ENCODE results near the gene NDN.

DNA sequence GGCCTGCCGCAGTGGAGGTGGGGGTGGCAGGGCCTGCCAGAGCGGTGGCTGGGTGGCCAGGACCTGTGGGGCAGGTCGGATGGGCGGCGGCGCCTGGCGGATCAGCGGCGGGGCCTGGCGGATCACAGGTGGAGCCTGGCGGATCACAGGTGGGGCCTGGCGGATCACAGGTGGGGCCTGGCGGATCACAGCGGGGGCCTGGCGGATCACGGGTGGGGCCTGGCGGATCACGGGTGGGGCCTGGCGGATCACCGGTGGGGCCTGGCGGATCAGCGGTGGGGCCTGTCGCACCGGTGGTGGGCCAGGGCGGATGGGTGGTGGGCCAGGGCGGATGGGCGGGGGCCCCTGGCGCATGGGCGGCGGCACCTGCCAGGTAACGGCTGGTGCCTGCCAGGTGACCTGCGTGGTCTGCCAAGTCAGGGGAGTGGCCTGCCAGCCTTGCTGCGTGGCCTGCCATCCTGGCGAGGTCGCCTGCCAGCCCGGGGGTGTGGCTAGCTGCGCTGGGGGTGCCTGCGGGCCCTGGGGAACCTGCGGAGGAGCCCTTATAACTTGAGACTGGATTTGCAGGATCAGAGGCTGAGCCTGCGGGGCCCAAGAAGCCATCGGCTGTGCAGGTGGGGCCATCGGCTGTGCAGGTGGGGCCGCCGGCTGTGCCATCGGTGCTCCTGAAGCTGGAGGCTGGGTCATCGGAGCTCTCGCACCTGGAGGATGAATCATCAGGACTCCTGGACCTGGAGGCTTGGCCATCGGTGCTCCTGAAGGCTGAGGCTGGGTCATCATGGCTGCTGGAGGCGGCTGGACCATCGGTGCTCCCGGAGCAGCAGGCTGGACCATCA lies 40.7 kb downstream of the NDN start:
- TF ChIP-seq, protein P1, sequence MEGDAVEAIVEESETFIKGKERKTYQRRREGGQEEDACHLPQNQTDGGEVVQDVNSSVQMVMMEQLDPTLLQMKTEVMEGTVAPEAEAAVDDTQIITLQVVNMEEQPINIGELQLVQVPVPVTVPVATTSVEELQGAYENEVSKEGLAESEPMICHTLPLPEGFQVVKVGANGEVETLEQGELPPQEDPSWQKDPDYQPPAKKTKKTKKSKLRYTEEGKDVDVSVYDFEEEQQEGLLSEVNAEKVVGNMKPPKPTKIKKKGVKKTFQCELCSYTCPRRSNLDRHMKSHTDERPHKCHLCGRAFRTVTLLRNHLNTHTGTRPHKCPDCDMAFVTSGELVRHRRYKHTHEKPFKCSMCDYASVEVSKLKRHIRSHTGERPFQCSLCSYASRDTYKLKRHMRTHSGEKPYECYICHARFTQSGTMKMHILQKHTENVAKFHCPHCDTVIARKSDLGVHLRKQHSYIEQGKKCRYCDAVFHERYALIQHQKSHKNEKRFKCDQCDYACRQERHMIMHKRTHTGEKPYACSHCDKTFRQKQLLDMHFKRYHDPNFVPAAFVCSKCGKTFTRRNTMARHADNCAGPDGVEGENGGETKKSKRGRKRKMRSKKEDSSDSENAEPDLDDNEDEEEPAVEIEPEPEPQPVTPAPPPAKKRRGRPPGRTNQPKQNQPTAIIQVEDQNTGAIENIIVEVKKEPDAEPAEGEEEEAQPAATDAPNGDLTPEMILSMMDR (IDR thresholded peaks at IDR 0.05; ENCODE audit: poor library complexity) = no peak
- TF ChIP-seq EZH2 (IDR thresholded peaks at IDR 0.05; ENCODE audit: borderline replicate concordance) (no peak), EZH2phosphoT487 (IDR thresholded peaks at IDR 0.05; ENCODE audit: low read depth, severe bottlenecking, unreplicated experiment) (no peak)
